ENCODE measurements around the gene SLC7A6.

The SLC7A6 gene

DNA sequence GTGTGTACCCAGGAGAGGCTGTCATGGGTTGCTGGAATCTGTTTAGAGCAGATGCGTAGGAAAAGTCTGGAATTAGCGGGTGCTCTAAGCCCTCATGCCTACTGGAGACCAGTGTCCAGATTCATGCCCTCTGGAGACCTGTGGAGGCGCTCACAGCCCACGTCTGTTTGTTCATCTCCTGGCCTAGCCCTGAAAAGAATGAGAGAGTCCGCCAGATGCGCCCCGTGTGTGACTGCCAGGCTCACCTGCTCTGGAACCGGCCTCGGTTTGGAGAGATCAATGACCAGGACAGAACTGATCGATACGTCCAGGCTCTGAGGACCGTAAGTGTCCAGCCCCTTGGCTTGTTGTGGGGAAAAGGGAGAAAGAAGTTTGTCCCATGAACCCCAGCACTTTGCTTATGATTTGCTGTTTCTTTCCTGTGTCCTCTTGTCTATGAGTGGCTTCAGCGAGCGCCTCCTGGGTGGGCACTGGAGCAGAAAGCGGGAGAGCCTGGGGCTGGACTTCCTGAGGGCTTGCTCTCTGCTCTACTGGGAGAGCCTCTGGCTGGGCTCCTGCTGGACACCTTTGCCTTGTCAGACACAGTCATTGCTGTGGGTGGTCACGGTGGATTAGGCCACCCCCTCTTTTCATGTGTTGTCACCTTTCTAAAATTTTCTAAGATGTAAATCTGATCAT is 81.8 kb downstream of the SLC7A6 start:
- H3K4me1 ChIP-seq (ENCODE audit: insufficient read depth, low read length): no peaks in the 10 kb centered on the region
- no peak overlapping the region for H2AFZ ChIP-seq (ENCODE audit: low read depth, low read length)
- H3K9me3 ChIP-seq (ENCODE audit: low read length): no peaks in the 10 kb centered on the region
- H3K27me3 ChIP-seq (ENCODE audit: insufficient read depth, low read length): no peaks in the 10 kb centered on the region
- H3K4me3 ChIP-seq (ENCODE audit: low read length): no peak overlapping the region
- peaks cover 77% of the 10 kb centered on the region for H3K36me3 ChIP-seq (ENCODE audit: insufficient read depth, low read length)

DNA sequence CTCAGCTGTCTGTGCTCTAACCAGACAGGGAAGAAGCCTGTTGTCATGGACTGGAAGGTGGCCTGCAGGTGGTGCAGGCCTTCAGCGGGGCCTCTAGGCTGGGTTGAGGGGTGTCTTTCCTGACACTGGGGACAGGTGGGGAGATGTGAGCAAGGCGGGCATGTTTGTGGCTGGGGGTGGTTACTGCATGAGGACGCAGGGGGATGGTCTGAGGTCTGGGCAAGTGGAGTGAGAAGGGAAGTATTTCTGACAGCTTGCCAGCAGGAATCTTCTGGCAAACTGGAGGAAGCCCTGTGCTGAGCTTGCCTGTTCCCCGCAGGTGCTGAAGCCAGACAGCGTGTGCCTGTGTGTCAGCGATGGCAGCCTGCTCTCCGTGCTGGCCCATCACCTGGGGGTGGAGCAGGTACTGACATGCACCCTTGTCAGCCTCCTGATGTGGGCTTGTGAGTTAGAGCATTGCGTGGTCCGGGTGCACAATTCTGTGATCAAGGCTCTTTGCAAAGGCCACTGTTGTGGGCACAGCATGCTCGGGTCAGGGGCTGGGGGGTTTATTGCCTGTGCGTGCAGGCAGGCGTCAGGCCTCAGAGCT is 82.7 kb downstream of the SLC7A6 start:
- Histone ChIP-seq H2AFZ (ENCODE audit: low read depth, low read length) (no peak overlapping the region), H3K27me3 (ENCODE audit: insufficient read depth, low read length) (no peaks in the 10 kb centered on the region), H3K4me3 (ENCODE audit: low read length) (no peak overlapping the region), H3K4me1 (ENCODE audit: insufficient read depth, low read length) (no peaks in the 10 kb centered on the region), H3K9me3 (ENCODE audit: low read length) (no peaks in the 10 kb centered on the region), H3K36me3 (ENCODE audit: insufficient read depth, low read length) (peaks cover 82% of the 10 kb centered on the region)

DNA sequence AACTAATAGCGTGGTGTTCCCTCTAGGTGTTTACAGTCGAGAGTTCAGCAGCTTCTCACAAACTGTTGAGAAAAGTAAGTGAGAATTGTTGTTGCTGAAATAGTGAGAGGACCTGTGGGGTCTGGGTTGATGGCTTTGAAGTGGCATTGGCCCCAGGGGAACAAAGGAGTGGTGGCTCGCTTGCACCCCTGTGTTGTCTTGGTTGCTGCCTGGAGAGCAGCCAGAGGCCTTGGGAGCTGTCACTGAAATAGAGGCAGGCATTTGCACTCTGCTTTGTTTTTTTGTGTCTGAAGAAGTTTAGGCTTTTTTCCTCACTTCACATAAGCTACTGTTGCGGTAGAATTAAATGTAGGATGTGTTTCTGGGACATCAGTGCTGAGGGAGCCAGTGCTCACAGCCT is 83.3 kb downstream of the SLC7A6 start:
- no peaks in the 10 kb centered on the region for H3K27me3 ChIP-seq (ENCODE audit: insufficient read depth, low read length)
- no peaks in the 10 kb centered on the region for H3K9me3 ChIP-seq (ENCODE audit: low read length)
- H3K4me1 ChIP-seq (ENCODE audit: insufficient read depth, low read length): no peaks in the 10 kb centered on the region
- H3K36me3 ChIP-seq (ENCODE audit: insufficient read depth, low read length): peaks cover 82% of the 10 kb centered on the region
- no peak overlapping the region for H3K4me3 ChIP-seq (ENCODE audit: low read length)
- H2AFZ ChIP-seq (ENCODE audit: low read depth, low read length): no peak overlapping the region

DNA sequence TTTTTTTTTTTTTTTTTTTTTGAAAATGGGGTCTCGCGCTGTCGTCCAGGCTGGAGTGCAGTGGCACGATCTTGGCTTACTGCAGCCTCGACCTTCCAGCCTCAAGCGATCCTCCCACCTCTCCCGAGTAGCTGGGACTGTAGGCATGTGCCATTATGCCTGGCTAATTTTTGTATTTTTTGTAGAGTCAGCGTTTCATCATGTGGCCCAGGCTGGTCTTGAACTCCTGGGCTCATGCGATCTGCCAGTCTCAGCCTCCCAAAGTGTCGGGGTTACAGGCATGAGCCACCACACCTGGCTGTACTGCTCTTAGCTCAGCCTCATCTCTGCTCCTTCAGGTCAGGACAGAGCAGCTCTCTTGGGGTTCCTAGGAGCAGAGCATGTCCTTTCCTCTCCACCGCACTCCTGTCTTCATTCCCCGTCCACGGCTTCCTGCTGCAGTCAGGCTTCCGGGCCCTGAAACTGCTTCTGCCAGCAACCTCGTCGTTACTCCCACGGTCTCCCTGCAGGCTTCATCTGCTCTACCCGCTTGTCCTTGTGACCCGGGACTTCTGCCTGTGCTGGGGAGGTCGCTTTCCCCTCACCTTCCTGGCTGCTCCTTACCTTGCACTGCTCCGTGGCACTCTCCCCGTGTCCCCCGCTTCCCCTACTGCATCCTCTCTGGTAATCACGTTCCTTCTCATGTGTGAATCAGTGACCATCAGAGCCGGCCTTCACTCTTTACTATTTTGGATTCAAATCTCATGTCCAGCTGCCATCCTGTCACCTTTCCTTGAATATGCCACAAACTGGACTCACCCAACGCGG is 84.5 kb downstream of the SLC7A6 start:
- Histone ChIP-seq H3K9me3 (ENCODE audit: low read length) (no peaks in the 10 kb centered on the region), H3K36me3 (ENCODE audit: insufficient read depth, low read length) (peaks cover 87% of the 10 kb centered on the region), H3K4me3 (ENCODE audit: low read length) (no peak overlapping the region), H2AFZ (ENCODE audit: low read depth, low read length) (no peak overlapping the region), H3K4me1 (ENCODE audit: insufficient read depth, low read length) (no peaks in the 10 kb centered on the region), H3K27me3 (ENCODE audit: insufficient read depth, low read length) (no peaks in the 10 kb centered on the region)

DNA sequence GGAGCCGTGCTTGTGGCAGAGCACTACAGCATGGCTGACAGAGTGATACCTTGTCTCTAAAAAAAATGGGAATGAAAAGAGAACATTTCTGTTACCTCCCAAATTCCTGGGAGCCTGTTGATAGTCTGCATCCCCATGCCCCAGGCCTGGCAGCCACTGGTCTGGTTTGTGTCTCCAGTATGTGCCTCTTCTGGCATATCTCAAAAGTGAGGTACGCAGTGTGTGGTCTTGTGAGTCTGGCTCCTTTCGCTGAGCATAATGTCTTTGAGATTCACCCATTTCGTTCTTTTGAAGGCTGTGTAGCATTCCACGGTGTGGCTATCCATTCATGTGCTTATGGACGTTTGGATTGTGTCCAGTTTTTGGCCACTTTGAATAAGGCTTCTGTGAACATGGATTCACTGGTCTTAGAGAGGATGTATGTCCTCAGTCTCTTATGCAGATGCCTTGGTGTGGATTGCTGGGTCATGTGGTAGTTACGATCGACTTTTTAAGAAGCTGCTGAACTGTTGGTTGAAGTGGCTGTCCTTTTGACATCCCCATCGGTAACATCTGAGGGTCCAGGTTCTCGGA is 85.6 kb downstream of the SLC7A6 start:
- no peaks in the 10 kb centered on the region for H3K27me3 ChIP-seq (ENCODE audit: insufficient read depth, low read length)
- peaks cover 91% of the 10 kb centered on the region for H3K36me3 ChIP-seq (ENCODE audit: insufficient read depth, low read length)
- no peaks in the 10 kb centered on the region for H3K4me1 ChIP-seq (ENCODE audit: insufficient read depth, low read length)
- H2AFZ ChIP-seq (ENCODE audit: low read depth, low read length): no peak overlapping the region
- no peak overlapping the region for H3K4me3 ChIP-seq (ENCODE audit: low read length)
- no peaks in the 10 kb centered on the region for H3K9me3 ChIP-seq (ENCODE audit: low read length)

DNA sequence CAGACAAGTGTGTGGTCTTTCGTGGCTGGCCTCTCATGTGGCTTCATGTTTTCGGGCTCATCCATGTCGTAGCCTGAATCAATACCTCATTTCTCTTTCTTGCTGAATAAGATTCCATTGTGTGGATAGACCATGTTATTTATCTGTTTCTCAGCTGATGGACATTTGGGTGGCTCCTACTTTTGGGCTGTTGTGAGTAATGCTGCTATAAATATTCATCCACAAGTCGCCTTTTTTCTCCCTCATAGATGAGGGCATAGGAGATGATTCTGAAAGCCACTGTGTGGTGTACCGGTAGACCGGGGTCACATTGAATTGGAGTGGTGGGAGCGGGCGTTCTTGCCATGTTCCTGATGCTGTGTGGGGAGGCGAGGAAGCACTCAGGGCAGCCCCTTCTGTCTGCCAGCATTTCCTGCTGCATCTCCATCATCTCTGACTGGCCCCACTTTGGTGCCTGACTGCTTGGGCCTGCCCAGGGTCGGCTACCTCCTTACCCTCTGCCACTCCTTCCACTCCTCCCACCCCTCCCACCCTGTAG is 86.6 kb downstream of the SLC7A6 start:
- H2AFZ ChIP-seq (ENCODE audit: low read depth, low read length): no peak overlapping the region
- peaks cover 87% of the 10 kb centered on the region for H3K36me3 ChIP-seq (ENCODE audit: insufficient read depth, low read length)
- H3K9me3 ChIP-seq (ENCODE audit: low read length): no peaks in the 10 kb centered on the region
- no peak overlapping the region for H3K4me3 ChIP-seq (ENCODE audit: low read length)
- no peaks in the 10 kb centered on the region for H3K4me1 ChIP-seq (ENCODE audit: insufficient read depth, low read length)
- H3K27me3 ChIP-seq (ENCODE audit: insufficient read depth, low read length): no peaks in the 10 kb centered on the region

All from neuron (in vitro differentiated cells).